ENCODE measurements around the gene CRLF2.

GRCh38 chrX:1162119-1162916 is 50.1 kb downstream of the CRLF2 start:
- no peak for TF ChIP-seq ATF2 (CRISPR knock-in tag; IDR thresholded peaks at IDR 0.05; ENCODE audit: borderline replicate concordance, low read depth)
- no peak for TF ChIP-seq CTCF (IDR thresholded peaks at IDR 0.05)
- TF ChIP-seq MAX (CRISPR knock-in tag; IDR thresholded peaks at IDR 0.05): no peak
- TF ChIP-seq TCF7 (CRISPR knock-in tag; IDR thresholded peaks at IDR 0.05; ENCODE audit: low read depth): no peak
- TF ChIP-seq KAT7 (CRISPR knock-in tag; IDR thresholded peaks at IDR 0.05; ENCODE audit: borderline replicate concordance): no peak
- TF ChIP-seq PREB (CRISPR knock-in tag; IDR thresholded peaks at IDR 0.05; ENCODE audit: borderline replicate concordance): no peak
- TF ChIP-seq ATF3 (CRISPR knock-in tag; conservative IDR thresholded peaks at IDR 0.05): no peak
- no peak for TF ChIP-seq TEAD1 (CRISPR knock-in tag; IDR thresholded peaks at IDR 0.05)
- TF ChIP-seq TEAD4 (CRISPR knock-in tag; IDR thresholded peaks at IDR 0.05): no peak
- TF ChIP-seq FOXK1 (CRISPR knock-in tag; IDR thresholded peaks at IDR 0.05): no peak
- TF ChIP-seq HMGXB4 (CRISPR knock-in tag; IDR thresholded peaks at IDR 0.05): no peak
- no peak for TF ChIP-seq ATF1 (CRISPR knock-in tag; IDR thresholded peaks at IDR 0.05)
